SK-N-SH treated with all-trans-retinoic acid at 6 μM for 48 hours (cell line): ENCODE data around the gene AP1S2.

Source experiments
- ATAC-seq: fragments of 200-7000 bp; cut with Tn5 transposase; 3 replicates; pipeline ENCODE4 v1.9.1; 2020; ENCODE audit warnings: mild to moderate bottlenecking, moderate library complexity
- ARNTL ChIP-seq: fragments of 450-650 bp; formaldehyde crosslinking; IDR thresholded peaks from 2 replicates; pipeline ENCODE4 v1.5.0; 2020; ENCODE audit warnings: low read depth, mild to moderate bottlenecking, moderate library complexity, borderline replicate concordance
- BACH2 ChIP-seq: fragments of 250-450 bp; sonication (Bioruptor Pico); IDR thresholded peaks from 2 replicates; pipeline ENCODE4 v1.9.0; 2021; ENCODE audit warnings: mild to moderate bottlenecking, borderline replicate concordance
- CSDC2 ChIP-seq: fragments of 250-450 bp; sonication (Bioruptor Pico); IDR thresholded peaks from 2 replicates; pipeline ENCODE4 v1.5.0; 2020; ENCODE audit warnings: mild to moderate bottlenecking, moderate library complexity
- CSRNP3 ChIP-seq: fragments of 250-450 bp; sonication (Bioruptor Pico); IDR thresholded peaks from 2 replicates; pipeline ENCODE4 v1.5.1; 2021; ENCODE audit warnings: mild to moderate bottlenecking, moderate library complexity
- ESRRG ChIP-seq: fragments of 250-450 bp; sonication (Bioruptor Pico); IDR thresholded peaks from 2 replicates; pipeline ENCODE4 v1.6.1; 2021; ENCODE audit warnings: mild to moderate bottlenecking
- GLIS3 ChIP-seq: fragments of 250-450 bp; sonication (Bioruptor Pico); IDR thresholded peaks from 2 replicates; pipeline ENCODE4 v1.5.0; 2020; ENCODE audit warnings: mild to moderate bottlenecking, moderate library complexity
- ISL1 ChIP-seq: fragments of 250-450 bp; sonication (Bioruptor Pico); IDR thresholded peaks from 2 replicates; pipeline ENCODE4 v2.1.2; 2022; ENCODE audit warnings: mild to moderate bottlenecking, moderate library complexity
- OSR1 ChIP-seq: fragments of 250-450 bp; sonication (Bioruptor Pico); IDR thresholded peaks from 2 replicates; pipeline ENCODE4 v1.8.0; 2022; ENCODE audit warnings: moderate library complexity, mild to moderate bottlenecking, inconsistent platforms
- PATZ1 ChIP-seq: fragments of 250-450 bp; sonication (Bioruptor Pico); IDR thresholded peaks from 2 replicates; pipeline ENCODE4 v1.8.0; 2020; ENCODE audit warnings: mild to moderate bottlenecking, moderate library complexity, borderline replicate concordance
- PPARA ChIP-seq: fragments of 250-450 bp; sonication (Bioruptor Pico); IDR thresholded peaks from 2 replicates; pipeline ENCODE4 v1.5.0; 2020; ENCODE audit warnings: mild to moderate bottlenecking, borderline replicate concordance
- RARB ChIP-seq: fragments of 250-450 bp; sonication (Bioruptor Pico); IDR thresholded peaks from 2 replicates; pipeline ENCODE4 v1.8.0; 2021; ENCODE audit warnings: mild to moderate bottlenecking, moderate library complexity
- SNAI2 ChIP-seq: fragments of 250-450 bp; sonication (Bioruptor Pico); IDR thresholded peaks from 2 replicates; pipeline ENCODE4 v1.5.0; 2020; ENCODE audit warnings: mild to moderate bottlenecking, moderate library complexity
- TCF4 ChIP-seq: fragments of 250-450 bp; sonication (Bioruptor Pico); IDR thresholded peaks from 2 replicates; pipeline ENCODE4 v1.8.0; 2021; ENCODE audit warnings: mild to moderate bottlenecking, moderate library complexity, borderline replicate concordance
- TOX ChIP-seq: fragments of 250-450 bp; sonication (Bioruptor Pico); IDR thresholded peaks from 2 replicates; pipeline ENCODE4 v1.8.0; 2021; ENCODE audit warnings: mild to moderate bottlenecking, moderate library complexity, borderline replicate concordance
- ZC3H10 ChIP-seq: fragments of 250-450 bp; sonication (Bioruptor Pico); IDR thresholded peaks from 2 replicates; pipeline ENCODE4 v1.5.1; 2021; ENCODE audit warnings: mild to moderate bottlenecking, moderate library complexity
- ZFP3 ChIP-seq: fragments of 250-450 bp; sonication (Bioruptor Pico); IDR thresholded peaks from 2 replicates; pipeline ENCODE4 v1.5.0; 2020; ENCODE audit warnings: mild to moderate bottlenecking, moderate library complexity
- ZFP30 ChIP-seq: fragments of 450-650 bp; formaldehyde crosslinking; IDR thresholded peaks from 2 replicates; pipeline ENCODE4 v1.5.0; 2022; ENCODE audit warnings: mild to moderate bottlenecking, moderate library complexity
- ZNF565 ChIP-seq: fragments of 450-650 bp; formaldehyde crosslinking; conservative IDR thresholded peaks from 2 replicates; pipeline ENCODE4 v1.5.0; 2020; ENCODE audit warnings: low read depth, mild to moderate bottlenecking, moderate library complexity
- ZNF70 ChIP-seq: fragments of 450-650 bp; formaldehyde crosslinking; IDR thresholded peaks from 2 replicates; pipeline ENCODE4 v1.5.0; 2020; ENCODE audit warnings: mild to moderate bottlenecking, moderate library complexity
- ZNF8 ChIP-seq: fragments of 450-650 bp; formaldehyde crosslinking; IDR thresholded peaks from 2 replicates; pipeline ENCODE4 v1.5.0; 2020; ENCODE audit warnings: mild to moderate bottlenecking, moderate library complexity
- TF ChIP-seq, protein P1 (sequence below): fragments of 250-450 bp; sonication (Bioruptor Pico); IDR thresholded peaks from 2 replicates; pipeline ENCODE4 v1.8.0; 2021; ENCODE audit warnings: low read depth, mild to moderate bottlenecking, moderate library complexity, borderline replicate concordance

The AP1S2 gene

DNA sequence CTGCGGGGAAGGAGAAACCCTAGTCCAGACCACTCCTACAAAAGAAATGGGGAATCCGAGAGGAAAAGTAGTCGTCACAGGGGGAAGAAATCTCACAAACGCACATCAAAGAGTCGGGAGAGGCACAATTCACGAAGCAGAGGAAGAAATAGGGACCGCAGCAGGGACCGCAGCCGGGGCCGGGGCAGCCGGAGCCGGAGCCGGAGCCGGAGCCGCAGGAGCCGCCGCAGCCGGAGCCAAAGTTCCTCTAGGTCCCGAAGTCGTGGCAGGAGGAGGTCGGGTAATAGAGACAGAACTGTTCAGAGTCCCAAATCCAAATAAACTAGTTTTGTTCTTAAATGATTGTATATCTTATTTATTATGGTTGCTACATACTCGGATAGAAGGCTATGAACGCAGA lies 31.7 kb downstream of the AP1S2 start:
- TF ChIP-seq OSR1 (CRISPR knock-in tag): no peak
- TF ChIP-seq, protein P1, sequence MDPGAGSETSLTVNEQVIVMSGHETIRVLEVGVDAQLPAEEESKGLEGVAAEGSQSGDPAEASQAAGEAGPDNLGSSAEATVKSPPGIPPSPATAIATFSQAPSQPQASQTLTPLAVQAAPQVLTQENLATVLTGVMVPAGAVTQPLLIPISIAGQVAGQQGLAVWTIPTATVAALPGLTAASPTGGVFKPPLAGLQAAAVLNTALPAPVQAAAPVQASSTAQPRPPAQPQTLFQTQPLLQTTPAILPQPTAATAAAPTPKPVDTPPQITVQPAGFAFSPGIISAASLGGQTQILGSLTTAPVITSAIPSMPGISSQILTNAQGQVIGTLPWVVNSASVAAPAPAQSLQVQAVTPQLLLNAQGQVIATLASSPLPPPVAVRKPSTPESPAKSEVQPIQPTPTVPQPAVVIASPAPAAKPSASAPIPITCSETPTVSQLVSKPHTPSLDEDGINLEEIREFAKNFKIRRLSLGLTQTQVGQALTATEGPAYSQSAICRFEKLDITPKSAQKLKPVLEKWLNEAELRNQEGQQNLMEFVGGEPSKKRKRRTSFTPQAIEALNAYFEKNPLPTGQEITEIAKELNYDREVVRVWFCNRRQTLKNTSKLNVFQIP (CRISPR knock-in tag): no peak
- TF ChIP-seq CSRNP3 (CRISPR knock-in tag): no peak
- TF ChIP-seq RARB: no peak
- TF ChIP-seq ARNTL (CRISPR knock-in tag): no peak
- TF ChIP-seq ESRRG (CRISPR knock-in tag): no peak
- no peak for TF ChIP-seq ZNF8 (CRISPR knock-in tag)
- no peak for TF ChIP-seq ZFP30 (CRISPR knock-in tag)
- no peak for TF ChIP-seq PPARA (CRISPR knock-in tag)
- TF ChIP-seq TCF4 (CRISPR knock-in tag): no peak
- TF ChIP-seq ZNF70 (CRISPR knock-in tag): no peak
- no peak for TF ChIP-seq GLIS3 (CRISPR knock-in tag)
- TF ChIP-seq ZFP3 (CRISPR knock-in tag): no peak
- TF ChIP-seq ISL1 (CRISPR knock-in tag): no peak
- TF ChIP-seq CSDC2 (CRISPR knock-in tag): no peak
- no peak for ATAC-seq

GRCh38 chrX:15820106-15821073 lies 34.2 kb downstream of the AP1S2 start:
- TF ChIP-seq ESRRG (CRISPR knock-in tag) (no peak), ZFP30 (CRISPR knock-in tag) (no peak), ZFP3 (CRISPR knock-in tag) (no peak), ISL1 (CRISPR knock-in tag) (no peak), ZC3H10 (no peak), ZNF565 (CRISPR knock-in tag) (no peak), CSDC2 (CRISPR knock-in tag) (no peak), ZNF70 (CRISPR knock-in tag) (no peak), PPARA (CRISPR knock-in tag) (no peak), SNAI2 (CRISPR knock-in tag) (no peak), GLIS3 (CRISPR knock-in tag) (no peak), BACH2 (CRISPR knock-in tag) (no peak), PATZ1 (CRISPR knock-in tag) (no peak), CSRNP3 (CRISPR knock-in tag) (no peak), TCF4 (CRISPR knock-in tag) (no peak), TOX (CRISPR knock-in tag) (no peak)
- TF ChIP-seq, protein P1 (CRISPR knock-in tag): no peak
- no peak for ATAC-seq
